ENCODE measurements around the gene SYT1.

GRCh38 chr12:78958941-78959340 is 94.4 kb downstream of the SYT1 start:
- TF ChIP-seq POLR2AphosphoS5 (IDR thresholded peaks at IDR 0.05; ENCODE audit: borderline replicate concordance, low read depth, low read length): no peak
- TF ChIP-seq EZH2 (IDR thresholded peaks at IDR 0.05): no peak
- no peak for TF ChIP-seq FOXP2 (optimal IDR thresholded peaks at IDR 0.05; ENCODE audit: control extremely low read depth, extremely low read length, insufficient read depth)
